LNCAP (cell line): ENCODE data around the gene GOLGA8H.
"Not testable (repeated sequence)": the region's sequence is repeated elsewhere in the genome, so short reads cannot be mapped to it uniquely, and the experiment has no call there.

Experiments used
- CTCF ChIP-seq: fragments of 450-650 bp; IDR thresholded peaks from 2 replicates; pipeline ENCODE4 v1.5.1; 2017; ENCODE audit warnings: mild to moderate bottlenecking

Gene GOLGA8H

GRCh38 chr15:30603796-30604195, at the start of gene GOLGA8H:
Gene GOLGA8H, plus strand, starts transcription at chr15:30604028. Its CDS starts 98 bp downstream, at chr15:30604126.
- TF ChIP-seq CTCF = not testable (repeated sequence)

GRCh38 chr15:30566949-30567348, 36.9 kb upstream of the GOLGA8H start:
- TF ChIP-seq CTCF = peak; percentile 10; the same call in 1 of the 2 replicates

GRCh38 chr15:30625436-30626193, 21.8 kb downstream of the GOLGA8H start, which contains the start of gene ARHGAP11B:
Gene ARHGAP11B, plus strand, starts transcription at chr15:30626128.
- not testable (repeated sequence) for TF ChIP-seq CTCF

- TF ChIP-seq CTCF = no peak
Measured at GRCh38 chr15:30650012-30650929, 46.4 kb downstream of the GOLGA8H start.

GRCh38 chr15:30661154-30661553, 57.3 kb downstream of the GOLGA8H start:
- TF ChIP-seq CTCF = peak; percentile 46
